Measurements from ENCODE around the gene KIAA2012.
"Not testable (repeated sequence)": the region's sequence is repeated elsewhere in the genome, so short reads cannot be mapped to it uniquely, and the experiment has no call there.

KIAA2012 gene

GRCh38 chr2:202118168-202118567 is 45.1 kb downstream of the KIAA2012 start:
- no peak for DNase-seq

GRCh38 chr2:202120828-202121227 is 47.8 kb downstream of the KIAA2012 start:
- no peak for DNase-seq

- no peak for DNase-seq
These were observed 48.6 kb downstream of the KIAA2012 start for GRCh38 chr2:202121532-202122162.

- DNase-seq = no peak
These were observed 49.1 kb downstream of the KIAA2012 start for GRCh38 chr2:202122163-202122540.

DNA sequence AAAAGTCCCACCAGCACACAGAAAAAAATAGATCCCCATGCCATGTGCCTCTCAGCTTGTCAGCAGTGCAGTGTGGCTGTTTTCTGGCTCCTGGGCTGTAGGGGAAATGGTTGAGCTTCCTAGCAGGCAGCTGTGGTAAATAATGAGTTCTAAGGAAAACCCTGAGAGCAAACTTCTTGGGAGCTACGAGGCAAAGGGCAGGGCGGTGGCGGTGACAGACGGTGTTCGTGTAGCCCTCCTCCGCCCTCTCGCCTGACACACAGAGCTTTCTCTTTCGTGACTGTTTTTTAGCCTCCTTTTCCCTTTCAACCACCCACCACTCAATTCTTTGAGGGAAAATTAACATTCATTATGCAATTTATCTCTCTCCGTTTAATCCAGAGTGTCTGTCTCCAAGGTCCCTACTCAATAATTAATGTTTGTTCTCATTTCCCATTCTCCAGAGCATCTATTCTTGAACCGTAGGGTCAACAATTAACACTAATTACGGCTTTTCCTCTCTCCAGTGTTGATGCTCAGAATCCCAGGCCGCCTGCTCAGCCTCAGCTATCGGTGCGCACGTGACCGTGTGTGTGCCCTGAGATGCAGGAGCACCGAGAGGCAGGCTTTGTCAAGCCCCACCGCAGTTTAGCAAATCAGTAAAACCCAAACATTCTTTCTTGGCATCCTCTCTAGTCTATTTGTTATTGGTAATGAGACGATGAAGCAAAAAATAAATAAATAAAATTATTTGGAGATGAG is 50.1 kb downstream of the KIAA2012 start:
- peak in 2 of 3 experiments; percentile 88 to 94 for DNase-seq

DNA sequence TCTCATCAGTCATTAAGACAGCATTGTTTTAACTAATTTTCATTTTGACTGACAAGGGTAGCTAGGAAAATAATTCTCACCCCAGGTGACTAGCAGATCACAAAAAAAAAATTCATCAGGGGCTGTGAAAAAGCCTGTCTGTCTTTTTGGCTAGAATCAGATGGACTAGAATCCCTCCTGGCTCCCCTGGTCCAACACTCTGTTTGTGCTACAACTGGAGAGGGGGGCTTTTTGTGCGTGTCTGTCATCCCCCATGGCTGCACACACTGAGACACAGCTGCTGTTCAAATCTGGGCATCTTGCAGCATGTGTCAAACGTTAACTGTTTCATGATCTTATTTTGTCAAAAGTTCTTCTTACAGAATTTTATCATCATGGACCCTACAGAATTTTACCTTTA is 51.2 kb downstream of the KIAA2012 start:
- no peak for DNase-seq

DNA sequence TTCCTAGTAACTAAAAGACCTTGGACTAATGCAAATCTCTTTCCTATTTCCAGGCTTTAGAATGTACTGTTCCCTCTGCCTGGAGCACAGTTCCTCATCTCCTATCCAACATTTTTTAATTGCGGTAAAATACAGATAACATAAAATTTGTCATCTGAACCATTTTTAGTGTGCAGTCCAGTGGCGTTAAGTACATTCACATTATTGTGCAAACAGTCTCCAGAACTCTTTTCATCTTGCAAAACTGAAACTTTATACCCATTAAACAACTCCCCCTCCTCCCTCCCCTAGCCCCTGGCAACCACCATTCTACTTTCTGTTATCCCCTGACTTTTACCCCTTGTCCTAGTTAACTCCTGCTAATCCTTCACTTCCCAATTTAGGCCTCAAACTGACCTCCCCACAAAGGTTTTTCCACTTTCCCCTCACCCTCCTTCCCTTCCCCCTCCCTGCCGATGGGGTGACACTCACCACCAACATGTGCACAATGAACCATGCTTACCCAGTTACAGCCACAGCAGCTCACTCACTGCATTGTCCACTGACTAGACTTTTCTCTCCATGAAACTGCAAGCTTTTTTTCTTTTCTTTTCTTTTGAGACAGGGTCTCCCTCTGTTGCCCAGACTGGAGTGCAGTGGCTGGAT is 54.8 kb downstream of the KIAA2012 start:
- DNase-seq = no peak

- DNase-seq = no peak
These were observed 56.8 kb downstream of the KIAA2012 start for GRCh38 chr2:202129841-202130240.

- no peak for DNase-seq
These were observed 60.3 kb downstream of the KIAA2012 start for GRCh38 chr2:202133200-202133908.

DNA sequence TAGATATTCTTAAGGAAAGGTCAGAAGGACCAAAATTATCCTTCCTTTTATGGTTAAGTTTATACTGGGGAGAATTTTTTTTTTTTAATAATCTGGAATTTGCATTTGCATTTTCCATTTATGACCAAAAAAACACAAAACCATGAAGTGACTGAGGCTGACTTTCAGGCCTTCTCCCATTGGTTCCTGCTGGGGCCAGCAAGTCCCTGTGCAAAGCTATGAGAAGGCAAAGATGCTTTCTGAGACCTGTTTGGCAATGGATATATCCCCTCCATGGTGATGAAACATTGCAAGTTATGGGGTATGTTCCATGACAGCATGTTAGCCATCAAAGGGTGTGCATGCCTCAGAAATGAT is 60.8 kb downstream of the KIAA2012 start:
- DNase-seq = no peak

DNA sequence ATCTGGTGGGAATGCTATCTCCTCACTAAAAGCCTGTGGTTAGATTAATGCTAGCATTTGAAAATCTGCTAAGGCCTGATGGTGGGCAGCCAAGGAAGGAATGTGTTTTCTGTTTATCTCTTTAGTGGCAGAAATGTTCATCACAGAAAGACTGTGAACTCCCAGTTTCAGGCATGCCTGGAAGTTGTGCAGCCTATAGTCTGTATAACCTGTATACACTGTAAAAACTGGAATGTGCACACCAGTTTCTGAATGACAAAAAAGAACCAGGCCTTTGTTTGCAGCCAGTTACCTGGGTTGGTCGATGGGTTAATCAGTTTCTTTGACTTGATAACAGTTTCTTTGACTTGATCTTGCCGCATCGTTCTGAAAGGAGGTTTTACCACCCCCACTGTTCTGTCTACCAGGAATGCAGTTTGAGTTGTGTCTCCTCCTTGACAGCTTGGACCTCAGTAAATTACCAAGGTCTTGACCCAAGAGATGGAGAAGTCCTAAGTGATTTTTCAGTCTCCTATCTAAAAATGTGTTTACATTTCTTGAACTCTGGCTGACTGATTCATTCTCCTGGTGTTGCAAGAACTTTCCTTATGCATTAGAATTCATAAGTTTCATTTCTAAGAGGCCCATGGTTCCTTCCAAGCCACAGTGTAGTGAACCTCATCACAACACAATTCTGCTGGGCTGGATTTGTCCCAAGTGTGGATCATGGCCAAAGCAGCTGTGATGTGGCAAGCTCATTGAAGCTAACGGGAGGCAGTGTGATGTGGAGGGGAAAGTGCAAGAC is 62.2 kb downstream of the KIAA2012 start:
- no peak for DNase-seq

DNA sequence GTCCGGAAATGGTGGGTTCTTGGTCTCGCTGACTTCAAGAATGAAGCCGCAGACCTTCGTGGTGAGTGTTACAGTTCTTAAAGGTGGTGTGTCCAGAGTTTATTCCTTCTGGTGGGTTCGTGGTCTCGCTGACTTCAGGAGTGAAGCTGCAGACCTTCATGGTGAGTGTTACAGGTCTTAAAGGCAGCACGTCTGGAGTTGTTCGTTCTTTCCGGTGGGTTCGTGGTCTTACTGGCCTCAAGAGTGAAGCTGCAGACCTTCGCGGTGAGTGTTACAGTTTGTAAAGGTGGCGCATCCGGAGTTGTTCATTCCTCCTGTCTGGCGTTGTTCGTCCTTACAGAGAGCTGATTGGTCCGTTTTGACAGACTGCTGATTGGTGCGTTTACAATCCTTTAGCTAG is 63.0 kb downstream of the KIAA2012 start:
- not testable (repeated sequence) for DNase-seq

DNA sequence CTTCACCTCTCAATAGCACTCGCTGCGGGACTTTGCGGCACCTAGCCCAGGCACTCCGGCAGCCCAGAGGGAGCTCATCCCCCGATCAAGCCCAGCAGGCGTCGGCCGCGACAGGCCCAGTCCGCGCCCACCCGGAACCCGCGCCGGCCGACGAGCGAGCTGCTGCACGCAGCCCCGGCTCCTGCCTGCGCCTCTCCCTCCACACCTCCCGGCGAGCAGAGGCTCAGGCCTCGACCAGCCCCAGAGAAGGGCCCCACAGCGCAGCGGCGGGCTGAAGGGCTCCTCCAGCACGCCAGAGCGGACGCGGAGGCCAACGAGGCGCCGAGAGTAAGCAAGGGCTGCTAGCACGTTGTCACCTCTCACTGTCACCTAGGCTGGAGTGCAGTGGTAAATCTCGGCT is 63.5 kb downstream of the KIAA2012 start:
- no peak for DNase-seq

- no peak for DNase-seq
These were observed 67.6 kb downstream of the KIAA2012 start for GRCh38 chr2:202140522-202141252.

- DNase-seq = no peak
These were observed 68.4 kb downstream of the KIAA2012 start for GRCh38 chr2:202141329-202141947.

GRCh38 chr2:202142540-202142939 is 69.5 kb downstream of the KIAA2012 start:
- no peak for DNase-seq

GRCh38 chr2:202147775-202148174 is 74.7 kb downstream of the KIAA2012 start:
- no peak for DNase-seq

DNA sequence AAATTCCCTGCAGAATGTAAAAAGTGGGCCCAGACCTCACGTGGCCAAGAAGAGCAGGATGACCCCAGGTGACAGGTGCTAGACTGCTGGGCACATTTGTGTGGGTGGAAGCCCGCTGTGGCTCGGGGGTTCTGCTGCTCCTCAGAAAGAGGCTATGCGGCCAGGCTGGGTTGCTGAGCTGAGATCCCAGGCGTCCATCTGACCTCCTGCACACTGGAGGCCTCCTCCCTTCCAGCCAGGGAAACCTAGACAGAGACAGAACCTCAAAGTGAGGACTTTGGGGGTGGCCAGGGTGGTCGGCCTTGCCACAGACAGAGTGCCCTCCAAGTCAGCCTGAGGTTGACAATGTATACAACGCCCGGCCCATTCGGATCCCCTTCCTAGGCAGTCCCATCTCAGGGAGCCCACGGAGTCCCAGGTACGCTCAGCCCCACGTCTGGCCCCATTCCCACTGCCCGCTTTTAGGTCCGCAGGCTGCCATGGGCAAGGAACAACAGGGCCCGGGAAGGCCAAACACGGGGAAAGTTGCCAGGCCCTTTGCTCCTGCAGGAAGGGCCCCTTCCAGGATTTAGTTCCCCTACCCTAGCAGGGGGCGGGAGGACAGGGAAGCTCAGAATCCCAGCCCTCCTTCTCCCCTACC is 75.6 kb downstream of the KIAA2012 start:
- no peak for DNase-seq

GRCh38 chr2:202149155-202149762 is 76.2 kb downstream of the KIAA2012 start:
- no peak for DNase-seq

DNA sequence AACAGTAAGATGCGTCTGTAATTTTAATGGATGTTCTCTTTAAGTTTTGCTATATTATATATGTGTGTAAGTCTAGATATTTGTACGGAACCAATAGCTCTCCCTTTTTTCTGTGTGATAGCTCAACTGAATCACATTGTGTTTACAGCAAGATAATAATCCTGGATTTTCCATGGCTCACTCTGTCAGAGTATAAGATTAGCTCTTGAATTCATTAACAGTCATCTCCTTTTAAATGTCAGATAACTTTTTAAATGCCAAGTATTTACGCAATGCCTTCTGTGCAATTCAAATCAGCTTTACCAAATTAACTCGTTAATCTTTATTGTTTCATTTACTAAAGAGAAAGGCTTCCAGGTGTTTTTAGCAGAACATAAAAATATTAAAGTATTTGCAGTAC is 76.9 kb downstream of the KIAA2012 start:
- no peak for DNase-seq
